ENCODE measurements around the gene RAC3.

Gene RAC3

DNA sequence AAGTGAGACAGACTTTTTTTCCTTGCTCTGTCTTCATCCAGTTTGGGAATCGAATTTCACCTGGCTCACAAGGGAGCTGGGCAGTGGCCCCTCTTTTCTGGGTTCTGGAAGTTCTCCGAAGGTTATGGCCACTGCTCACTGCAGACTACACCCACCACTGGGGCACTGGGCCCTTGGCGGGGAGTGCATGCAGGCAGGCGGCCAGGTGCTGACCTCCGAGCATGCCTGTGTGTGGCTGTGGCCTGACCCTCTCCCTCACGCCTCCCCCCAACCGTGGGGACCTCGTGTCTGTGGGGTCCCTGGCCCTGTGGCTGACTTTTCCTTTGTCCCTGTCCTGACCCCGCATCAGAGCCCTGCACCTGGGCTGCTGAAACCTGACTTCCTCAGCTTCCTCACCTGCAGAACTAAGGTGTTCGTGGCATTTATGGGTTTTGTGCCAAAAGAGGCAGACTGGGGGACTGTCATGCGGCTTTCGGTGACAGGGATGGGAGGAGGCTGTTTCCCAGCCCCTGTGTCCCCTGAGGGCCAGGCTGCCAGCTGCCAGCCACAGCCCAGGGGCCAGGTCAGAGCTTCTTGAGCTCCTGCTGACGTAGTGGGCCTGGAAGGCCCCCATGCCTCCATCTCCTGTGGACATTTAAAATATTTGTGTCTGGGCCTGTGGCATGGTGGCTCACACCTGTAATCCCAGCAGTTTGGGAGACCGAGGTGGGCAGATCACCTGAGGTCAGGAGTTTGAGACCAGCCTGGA, 32.6 kb upstream of the RAC3 start:
- no peak for FAIRE-seq
- DNase-seq (ENCODE audit: extremely low spot score, insufficient read length, low read depth) = no peak

DNA sequence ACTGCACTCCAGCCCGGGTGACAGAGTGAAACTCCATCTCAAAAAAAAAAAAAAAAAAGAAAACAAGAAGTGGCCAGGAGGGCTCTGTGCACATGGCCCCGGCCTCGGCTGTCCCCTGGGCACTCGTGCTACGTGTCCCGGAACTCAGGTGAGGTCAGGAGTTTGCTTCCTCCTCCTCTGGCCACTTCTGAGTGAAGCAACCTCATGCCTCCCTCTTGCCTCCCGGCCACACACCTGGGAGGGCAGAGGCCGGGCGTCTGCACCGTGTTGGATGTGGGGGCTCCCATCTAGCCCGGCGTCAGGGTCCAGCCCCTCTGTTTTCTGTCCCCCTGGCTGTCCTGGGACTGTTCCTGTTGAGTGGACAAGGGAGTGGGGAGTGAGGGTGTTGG, 31.9 kb upstream of the RAC3 start:
- no peak for FAIRE-seq
- DNase-seq (ENCODE audit: extremely low spot score, insufficient read length, low read depth) = no peak

DNA sequence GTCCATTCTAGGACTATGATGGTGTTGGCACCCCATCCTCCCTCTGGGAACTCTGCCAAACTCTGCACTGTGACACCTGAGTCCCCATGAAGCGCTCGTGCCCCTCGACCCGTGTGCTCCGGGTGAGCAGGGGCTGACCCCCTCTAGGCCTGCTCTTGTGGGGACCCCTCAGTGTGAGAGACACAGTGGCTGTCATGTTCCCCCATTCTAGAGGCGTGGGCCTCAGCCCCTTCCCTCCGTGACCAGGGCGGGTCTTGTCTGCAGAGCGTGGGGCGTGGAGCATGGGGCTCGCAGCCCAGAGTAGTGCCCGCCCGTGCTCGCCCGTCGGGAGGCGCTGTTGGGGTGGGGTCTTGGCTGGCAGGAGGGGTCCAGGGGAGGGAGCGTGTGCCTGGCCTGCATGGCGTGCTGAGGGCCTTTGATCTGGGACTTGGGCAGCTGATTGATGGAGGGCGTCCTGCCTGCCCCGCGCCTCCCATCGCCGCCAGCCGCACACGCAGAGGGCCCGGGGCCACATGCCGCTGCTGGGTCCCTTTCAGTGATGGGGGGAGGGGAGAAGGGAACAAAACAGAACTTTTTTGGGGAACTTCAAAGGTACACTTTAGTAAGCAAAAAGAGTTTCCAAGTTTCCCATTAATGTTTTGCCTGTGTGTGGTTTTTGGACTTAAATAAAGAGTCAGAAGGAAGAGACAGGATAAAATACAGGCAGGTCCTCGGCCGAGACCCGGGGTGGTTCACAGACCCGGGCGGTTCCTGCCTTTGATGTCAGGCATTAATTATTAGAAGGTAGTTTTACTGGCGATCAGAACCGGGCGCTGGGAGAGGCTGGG, 31.3 kb upstream of the RAC3 start:
- DNase-seq (ENCODE audit: extremely low spot score, insufficient read length, low read depth) = no peak
- no peak for FAIRE-seq

DNA sequence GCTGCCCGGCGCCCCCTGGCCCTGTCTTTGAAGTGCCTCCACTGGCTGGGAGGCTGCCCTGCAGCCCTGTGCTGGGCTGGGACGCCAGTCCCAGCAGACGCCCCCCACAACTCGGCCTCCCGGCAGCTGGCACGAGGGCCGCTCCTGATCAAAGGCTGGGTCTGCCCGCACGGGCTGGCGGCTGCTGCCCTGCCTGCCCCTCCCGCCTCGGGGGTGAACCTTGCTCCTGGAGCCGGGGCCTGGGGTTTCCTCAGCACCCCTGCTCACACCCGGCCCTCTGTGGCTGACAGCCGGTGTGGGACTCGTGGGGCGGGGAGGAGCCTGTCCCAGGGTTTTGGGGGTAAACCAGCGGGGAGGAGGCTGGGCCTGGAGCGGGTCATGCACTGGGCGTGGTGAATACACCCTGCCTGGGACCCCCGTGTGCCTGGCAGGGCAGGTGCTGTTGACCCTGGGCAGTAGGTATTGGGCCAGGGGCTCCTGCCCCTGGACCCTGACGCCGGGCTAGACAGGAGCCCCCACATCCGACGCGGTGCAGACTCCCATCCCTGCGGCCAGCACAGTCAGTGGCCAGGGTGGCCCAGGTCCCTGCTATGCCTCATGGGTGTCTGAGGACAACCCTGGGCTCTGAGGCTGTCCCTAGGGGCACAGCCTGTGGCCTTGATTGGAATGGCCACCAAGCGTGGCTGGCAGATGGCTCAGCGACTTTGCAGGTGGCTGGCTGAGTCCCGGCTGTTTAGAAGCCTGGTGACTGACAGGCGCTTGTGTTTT, 30.5 kb upstream of the RAC3 start:
- DNase-seq (ENCODE audit: extremely low spot score, insufficient read length, low read depth) = no peak
- no peak for FAIRE-seq

DNA sequence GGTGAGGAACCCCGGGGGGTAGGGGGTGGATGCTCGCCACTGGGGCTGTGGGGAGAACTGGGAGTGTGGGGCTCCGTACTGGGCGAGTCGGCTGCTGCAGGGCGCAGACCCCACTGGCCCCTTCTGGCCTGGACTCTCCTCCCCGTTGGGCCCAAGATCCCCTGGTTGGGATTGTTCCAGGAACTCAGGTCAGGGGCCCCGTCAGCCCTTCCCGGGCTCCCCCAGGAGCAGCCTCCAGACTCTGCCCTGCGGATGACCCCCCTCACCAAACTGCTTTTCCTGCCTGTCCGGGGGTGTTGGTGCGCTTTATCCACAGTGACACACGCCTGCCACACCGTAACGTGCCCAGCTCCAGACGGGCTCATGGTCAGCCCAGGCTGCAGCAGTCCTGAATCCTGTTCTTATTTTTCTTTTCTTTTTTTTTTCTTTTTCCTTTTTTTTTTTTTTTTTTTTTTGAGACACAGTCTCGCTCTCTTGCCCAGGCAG, 29.9 kb upstream of the RAC3 start:
- DNase-seq (ENCODE audit: extremely low spot score, insufficient read length, low read depth) (no peak), FAIRE-seq (no peak)

DNA sequence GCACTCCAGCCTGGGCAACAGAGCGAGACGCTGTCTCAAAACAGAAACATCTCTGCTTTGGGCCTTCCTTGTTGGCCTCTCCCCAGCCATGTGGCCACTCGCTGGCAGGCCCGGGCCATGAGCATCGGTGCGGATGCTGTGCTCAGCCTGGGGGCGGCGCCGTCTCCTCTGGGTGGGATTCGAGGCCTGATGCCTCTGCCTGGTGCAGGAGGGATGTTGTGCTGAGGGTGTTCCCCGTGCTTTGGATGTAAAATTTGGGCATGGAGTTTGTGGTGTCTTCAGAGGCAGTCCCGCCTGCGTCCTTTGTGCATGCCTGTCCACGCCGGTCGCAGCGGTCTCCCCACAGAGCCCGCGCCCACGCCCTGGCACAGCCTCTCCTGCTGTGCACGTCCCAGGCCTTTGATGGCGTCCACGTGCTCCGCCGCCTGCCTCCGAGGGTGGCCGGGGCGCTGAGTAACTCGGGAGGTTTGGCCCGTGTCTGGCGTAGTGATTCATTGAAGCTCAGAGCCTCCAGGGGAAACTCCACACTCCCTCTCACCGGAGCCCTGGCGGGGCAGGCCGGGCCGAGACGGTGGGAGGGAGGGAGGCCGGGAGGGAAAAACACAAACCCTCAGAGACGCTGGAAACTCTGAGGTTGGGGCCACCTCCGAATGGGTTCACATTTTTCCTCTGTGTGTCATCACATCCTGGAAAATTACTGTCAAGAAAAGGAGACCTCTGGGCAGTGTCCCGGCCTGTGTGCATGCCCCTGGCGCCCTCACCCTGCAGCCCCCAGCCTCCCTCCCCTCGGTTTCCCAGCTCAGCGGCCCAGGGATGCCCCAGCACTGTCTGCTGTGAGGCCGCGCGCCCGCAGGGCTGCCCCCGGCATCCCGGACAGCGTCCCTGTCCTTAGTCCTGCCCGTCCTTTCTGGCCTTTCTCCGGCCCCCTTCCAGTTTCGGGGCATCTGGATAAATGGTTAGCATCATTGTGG, 27.8 kb upstream of the RAC3 start:
- DNase-seq (ENCODE audit: extremely low spot score, insufficient read length, low read depth) = no peak
- no peak for FAIRE-seq

DNA sequence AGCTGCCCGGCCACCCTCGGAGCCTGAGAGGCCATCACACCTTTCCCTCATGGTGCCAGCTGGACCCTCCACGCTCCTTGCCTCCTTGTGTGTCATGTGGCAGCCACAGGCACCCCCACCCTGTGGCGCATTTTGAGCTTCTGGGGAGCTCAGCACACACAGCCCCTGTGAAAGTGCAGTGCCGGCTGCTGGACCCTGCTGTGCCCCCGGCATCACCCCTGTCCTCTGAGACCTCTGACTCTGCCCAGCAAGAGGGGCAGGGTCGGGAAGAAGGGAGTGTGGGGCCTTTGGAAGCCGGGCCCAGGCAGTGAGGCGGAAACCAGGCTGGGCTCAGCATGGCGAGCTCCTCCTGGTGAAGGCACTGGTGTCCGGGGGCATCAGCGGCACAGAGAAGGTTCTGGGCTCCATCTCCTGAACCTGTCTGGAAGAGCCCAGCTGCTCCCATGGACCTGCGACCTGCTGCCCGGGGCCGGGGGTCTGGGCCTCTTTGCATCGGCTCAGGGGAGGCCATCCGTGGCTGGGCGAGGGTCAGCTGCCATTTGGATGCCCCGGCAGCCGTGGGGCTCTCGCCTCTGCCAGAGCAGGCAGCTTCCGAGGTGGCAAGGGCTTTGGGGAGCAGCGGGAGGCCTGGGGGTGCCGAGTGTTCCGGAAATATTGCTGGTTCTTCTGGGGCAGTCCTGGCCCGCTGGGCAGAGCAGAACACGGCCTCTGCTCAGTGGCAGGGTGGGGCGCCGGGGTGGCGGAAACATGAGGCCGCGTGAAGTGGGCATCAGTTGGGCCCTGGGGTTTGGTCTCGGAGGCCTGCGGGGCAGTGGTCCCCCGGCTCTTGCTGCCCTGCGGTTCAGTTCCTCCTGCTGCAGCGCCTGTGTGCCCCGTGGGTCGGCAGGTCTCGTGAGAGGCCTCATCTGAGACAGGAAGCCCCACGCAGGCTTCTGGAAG, 26.7 kb upstream of the RAC3 start:
- DNase-seq (ENCODE audit: extremely low spot score, insufficient read length, low read depth) (no peak), FAIRE-seq (no peak)

DNA sequence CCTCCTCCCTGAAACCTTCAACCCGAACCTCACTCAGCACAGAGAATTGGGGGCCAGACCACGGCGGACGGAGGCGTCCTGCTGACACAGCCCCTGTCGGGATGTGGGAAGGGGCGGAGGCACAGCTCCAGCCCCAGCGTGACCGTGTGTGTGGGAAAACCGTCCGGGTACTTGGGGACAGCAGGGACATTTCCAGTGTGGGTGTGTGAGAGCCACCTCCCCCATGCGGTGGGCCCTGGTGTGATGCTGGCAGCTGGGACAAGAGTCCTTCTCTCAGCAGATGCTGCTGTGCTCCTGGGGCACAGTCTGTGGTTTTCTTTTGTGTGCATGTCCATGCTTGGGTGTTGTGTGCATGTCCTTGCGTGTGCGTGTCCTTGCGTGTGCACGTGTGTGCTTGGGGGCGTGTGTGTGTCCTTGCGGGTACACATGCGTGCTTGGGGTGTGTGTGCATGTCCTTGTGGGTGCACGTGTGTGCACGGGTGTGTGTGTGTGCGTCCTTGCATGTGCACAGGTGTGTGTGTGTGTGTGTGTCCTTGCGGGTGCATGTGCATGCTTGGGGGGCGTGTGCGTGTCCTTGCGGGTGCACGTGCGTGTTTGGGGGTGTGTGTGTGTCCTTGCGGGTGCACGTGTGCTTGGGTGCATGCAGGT, 25.7 kb upstream of the RAC3 start:
- FAIRE-seq = no peak
- no peak for DNase-seq (ENCODE audit: extremely low spot score, insufficient read length, low read depth)

DNA sequence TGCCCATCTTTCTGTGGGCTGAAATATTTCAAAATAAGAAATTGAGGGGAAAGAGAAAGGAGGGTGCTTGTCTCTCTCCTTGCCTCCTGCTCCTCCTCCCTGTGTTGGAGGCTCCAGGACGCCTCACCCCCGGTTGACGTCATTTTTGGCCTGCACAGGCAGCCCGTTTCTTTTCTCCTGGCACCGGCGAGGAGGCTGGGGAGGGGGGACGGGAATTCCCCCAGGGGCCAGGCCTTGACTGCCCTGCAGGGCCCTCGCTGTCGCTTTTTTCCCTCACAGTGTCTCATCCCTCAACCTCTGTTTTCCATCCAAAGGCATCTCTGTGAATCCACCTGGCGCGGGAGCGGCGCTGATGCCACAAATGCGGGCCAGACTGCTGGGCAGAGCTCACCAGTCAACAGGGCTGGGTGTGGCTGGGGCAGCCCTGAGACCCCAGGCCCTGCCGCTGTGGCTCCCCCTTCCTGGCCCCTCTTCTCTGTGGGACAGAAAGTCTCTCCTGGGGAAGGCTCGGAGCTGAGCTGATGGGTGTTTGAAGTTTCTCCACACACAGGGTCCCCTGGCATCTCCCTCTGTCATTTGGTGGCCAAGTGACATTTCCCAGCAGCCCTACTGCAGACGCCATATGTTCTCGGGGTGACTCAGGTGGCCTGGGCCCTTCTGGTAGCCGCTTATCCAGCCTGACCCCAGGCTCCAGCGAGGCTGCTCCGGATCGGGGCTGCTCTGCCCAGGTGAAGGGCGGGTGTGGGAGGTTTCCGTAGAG, 24.8 kb upstream of the RAC3 start:
- FAIRE-seq (no peak), DNase-seq (ENCODE audit: extremely low spot score, insufficient read length, low read depth) (no peak)

DNA sequence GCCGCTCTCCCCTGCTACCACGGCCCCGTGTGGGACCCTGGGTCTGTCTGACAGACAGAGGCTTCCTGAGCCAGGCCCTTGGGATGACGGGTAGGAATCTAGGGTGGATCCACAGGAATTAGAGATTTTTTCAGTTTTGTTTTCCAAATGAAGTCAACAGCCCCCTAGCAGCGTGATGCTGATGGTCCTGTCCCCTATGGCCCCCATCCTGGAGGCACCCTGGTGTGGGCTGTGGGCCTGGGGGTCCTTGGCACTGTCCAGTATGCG, 24.3 kb upstream of the RAC3 start:
- FAIRE-seq (no peak), DNase-seq (ENCODE audit: extremely low spot score, insufficient read length, low read depth) (no peak)

DNA sequence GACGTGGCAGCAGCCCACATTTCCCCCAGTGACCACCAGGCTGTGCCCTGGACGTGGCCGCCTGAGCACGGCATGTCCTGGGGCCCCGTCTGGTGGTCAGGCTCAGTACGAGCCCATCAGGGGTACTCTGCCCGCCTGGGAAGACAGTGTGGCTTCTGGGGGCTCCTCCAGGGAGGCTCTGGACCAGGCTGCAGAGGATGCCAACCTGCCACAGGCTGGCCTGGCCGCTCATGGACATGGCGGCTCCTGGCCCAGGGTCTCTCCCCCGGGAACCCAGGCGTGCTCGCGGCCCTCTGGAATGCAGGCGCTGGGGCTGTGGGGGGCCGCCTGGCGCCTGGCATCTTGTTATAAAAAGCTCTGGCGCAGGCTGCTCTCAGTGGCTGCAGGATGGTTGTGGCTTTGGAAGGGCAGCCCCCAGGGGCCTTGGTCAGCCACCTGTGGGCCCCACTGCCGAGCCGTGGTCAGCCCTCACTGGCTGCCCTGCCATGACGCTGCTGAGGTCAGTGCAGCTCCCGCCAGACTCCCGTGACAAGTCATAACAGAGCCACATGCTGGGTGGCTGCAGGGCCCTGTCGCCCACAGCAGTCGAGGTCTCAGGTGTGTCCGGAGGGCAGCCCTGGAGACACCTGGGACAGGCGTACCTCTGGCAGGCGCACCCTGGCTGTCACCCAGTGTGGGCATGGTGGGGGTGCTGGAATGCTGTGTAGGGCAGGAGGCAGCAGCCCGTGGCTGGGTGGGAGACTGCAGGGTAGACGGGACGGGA, 23.8 kb upstream of the RAC3 start:
- FAIRE-seq = no peak
- no peak for DNase-seq (ENCODE audit: extremely low spot score, insufficient read length, low read depth)

DNA sequence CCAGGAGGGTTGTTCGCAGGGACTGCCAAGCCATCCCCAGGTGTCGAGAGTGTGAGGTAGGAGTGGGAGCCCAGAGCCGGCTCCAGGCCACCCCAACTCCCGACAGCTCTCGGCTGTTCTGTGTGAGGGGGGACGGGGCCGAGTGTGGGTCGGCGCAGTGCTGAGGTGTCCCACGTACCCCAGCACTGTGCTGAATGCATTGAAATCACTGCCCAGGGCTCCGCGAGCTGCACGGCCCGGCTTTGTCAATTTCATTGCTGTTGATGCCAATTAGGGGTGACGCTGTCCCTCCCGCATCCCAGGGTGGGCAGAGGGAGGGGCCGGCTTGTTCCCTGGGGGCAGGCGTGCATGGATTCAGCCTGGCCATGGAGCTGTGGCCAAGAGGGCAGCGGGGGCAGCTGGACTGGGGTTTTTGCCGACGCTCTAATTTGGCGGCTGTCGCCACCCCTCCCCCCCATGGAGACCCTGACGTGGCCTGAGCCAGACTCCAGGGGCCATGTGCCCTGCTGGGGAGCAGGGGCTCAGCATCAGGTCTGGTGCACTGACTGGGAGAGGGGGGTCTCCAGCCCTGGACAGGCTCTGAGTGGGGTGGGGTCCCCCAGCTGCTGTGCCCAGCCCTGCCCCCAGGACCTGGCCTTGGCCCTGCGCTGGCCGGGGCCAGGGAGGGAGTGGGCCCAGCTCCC, 23.1 kb upstream of the RAC3 start:
- DNase-seq (ENCODE audit: extremely low spot score, insufficient read length, low read depth) (no peak), FAIRE-seq (no peak)

DNA sequence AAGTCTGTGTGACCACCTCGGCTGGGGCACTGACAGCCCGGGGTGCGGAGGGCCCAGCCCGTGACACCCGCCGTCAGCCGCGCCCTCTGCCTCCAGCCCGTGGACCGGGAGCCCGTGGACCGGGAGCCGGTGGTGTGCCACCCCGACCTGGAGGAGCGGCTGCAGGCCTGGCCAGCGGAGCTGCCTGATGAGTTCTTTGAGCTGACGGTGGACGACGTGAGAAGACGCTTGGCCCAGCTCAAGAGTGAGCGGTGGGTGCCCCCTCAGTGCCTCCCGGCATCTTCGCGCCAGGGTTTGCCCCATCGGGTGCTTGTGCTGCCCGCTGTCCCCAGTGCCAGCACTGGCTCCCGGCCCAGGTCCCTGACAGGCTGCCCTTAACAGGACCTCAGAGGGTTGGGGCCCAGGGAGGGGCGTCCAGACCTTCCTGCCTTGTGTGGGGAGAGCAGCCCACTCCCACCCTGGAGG, 22.5 kb upstream of the RAC3 start:
- no peak for FAIRE-seq
- no peak for DNase-seq (ENCODE audit: extremely low spot score, insufficient read length, low read depth)

DNA sequence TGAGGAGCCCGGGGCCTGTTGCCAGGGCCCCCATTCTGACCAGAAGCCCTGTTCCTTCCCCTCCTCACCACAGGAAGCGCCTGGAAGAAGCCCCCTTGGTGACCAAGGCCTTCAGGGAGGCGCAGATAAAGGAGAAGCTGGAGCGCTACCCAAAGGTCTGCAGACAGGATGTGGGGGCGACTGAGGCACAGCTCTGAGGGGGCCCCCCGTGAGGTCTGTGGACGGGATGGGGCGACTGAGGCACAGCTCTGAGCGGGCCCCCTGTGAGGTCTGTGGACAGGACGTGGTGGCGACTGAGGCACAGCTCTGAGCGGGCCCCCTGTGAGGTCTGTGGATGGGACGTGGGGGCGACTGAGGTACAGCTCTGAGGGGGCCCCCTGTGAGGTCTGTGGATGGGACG, 22.1 kb upstream of the RAC3 start:
- no peak for FAIRE-seq
- DNase-seq (ENCODE audit: extremely low spot score, insufficient read length, low read depth) = no peak

DNA sequence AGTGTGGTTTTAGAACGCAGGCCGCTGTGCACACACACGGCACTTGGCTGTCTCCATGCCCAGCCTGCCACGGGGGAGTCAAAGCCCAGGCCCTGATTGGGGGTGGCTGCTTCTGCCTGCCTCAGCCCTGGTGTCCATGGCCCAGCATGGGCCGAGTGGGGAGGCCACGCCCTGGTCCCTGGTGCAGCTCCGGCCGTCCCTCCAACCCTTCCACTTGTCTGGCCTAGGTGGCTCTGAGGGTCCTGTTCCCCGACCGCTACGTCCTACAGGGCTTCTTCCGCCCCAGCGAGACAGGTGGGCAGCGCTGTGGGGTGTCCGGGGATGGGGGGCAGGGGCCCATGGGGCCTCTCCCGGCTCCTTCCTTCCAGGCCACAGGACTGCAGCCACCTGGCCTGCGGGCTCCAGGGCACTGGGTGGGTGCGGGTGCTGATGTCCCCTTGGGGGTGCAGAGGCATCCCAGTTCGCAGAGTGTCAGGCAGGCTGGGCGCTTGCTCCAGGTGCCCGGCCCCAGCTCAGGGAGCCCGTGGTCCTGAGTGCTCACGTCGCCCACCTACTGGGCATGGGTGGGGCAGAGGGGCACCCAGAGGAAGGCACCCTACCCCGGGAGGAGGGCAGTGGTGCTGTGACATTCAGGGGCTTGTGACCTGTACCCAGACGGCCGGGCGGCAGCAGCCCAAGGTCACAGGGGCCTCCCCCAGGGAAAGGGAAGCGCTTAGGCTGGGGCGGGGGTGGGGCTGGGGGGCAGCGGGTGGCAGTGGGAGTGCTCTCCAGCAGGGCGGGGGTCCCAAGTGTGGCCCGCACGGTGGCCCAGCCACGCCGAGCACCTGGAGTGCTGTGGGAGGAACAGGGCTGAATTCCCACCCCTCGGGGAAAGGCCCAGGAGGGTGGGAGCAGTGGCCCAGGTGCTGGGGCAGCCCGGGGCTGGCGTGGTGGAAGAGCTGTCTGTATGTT, 20.6 kb upstream of the RAC3 start:
- no peak for DNase-seq (ENCODE audit: extremely low spot score, insufficient read length, low read depth)

More for the DNA sequence above, 20.6 kb upstream of the RAC3 start:
- no peak for FAIRE-seq
